Caco-2 (cell line): ENCODE measurements around the gene SP3. TPM values are rescaled to one million over a fixed set of nuclear protein-coding genes. Genes with fewer than 3 reads are reported as not detected.

ENCODE experiments used
- BruUV-seq: library from RNA; stranded (reverse); fragments of 400-500 nt; replicated peaks from 2 replicates; lab custom pipeline; 2021; lab: Mats Ljungman, UMichigan
- CTCF ChIA-PET: fragments of 300-600 bp; sonication (Branson Sonifier 250); formaldehyde crosslinking; loops from one replicate; lab custom pipeline; 2022; ENCODE audit warnings: antibody characterized with exemption; lab: Charles Lee
- POLR2A ChIA-PET: fragments of 300-600 bp; sonication (Branson Sonifier 250); formaldehyde crosslinking; loops from one replicate; lab custom pipeline; 2022; ENCODE audit warnings: antibody characterized with exemption; lab: Charles Lee
- DNase-seq, 2 experiments: peaks; one replicate each; pipeline versions ENCODE4 v3.0.0 to v3.0.0-alpha.2; 2020 to 2022
- H3K27me3 ChIP-seq: replicated peaks from 2 replicates; pipeline ENCODE4 v1.6.0; 2011; ENCODE audit warnings: low read length; ENCODE audit not compliant: control insufficient read depth, insufficient read depth
- H3K36me3 ChIP-seq: 2 replicates; pipeline ENCODE4 v1.5.1; 2011; ENCODE audit warnings: low read length; ENCODE audit not compliant: control insufficient read depth, insufficient read depth
- H3K4me1 ChIP-seq: fragments of 250-450 bp; sonication (Bioruptor Pico); 2 replicates; pipeline ENCODE4 v1.5.1; 2020; ENCODE audit warnings: mild to moderate bottlenecking
- H3K4me3 ChIP-seq: 2 replicates; pipeline ENCODE4 v1.5.1; 2011; ENCODE audit warnings: low read depth, mild to moderate bottlenecking, control low read depth, low read length
- H3K9me3 ChIP-seq: fragments of 250-450 bp; sonication (Bioruptor Pico); 2 replicates; pipeline ENCODE4 v1.5.1; 2020; ENCODE audit warnings: mild to moderate bottlenecking, moderate library complexity
- H3K27ac Mint-ChIP-seq: one replicate; pipeline ENCODE4 v1.8.0; 2022; ENCODE audit warnings: mixed read lengths; ENCODE audit not compliant: unreplicated experiment
- H3K27me3 Mint-ChIP-seq: one replicate; pipeline ENCODE4 v1.8.0; 2022; ENCODE audit warnings: mixed read lengths; ENCODE audit not compliant: insufficient read depth, unreplicated experiment
- H3K36me3 Mint-ChIP-seq: one replicate; pipeline ENCODE4 v1.8.0; 2022; ENCODE audit warnings: mild to moderate bottlenecking, mixed read lengths; ENCODE audit not compliant: insufficient read depth, unreplicated experiment
- H3K4me1 Mint-ChIP-seq: one replicate; pipeline ENCODE4 v1.8.0; 2022; ENCODE audit warnings: low read depth, mixed read lengths; ENCODE audit not compliant: unreplicated experiment
- H3K4me3 Mint-ChIP-seq: one replicate; pipeline ENCODE4 v1.8.0; 2022; ENCODE audit warnings: mild to moderate bottlenecking, moderate library complexity, mixed read lengths; ENCODE audit not compliant: unreplicated experiment
- H3K9me3 Mint-ChIP-seq: one replicate; pipeline ENCODE4 v1.8.0; 2022; ENCODE audit warnings: mixed read lengths; ENCODE audit not compliant: unreplicated experiment
- CTCF ChIP-seq, 2 experiments: fragments of 200-600 bp in 1 of 2; IDR thresholded peaks; 1 replicate in 1 of 2; 2 replicates in 1 of 2; pipeline versions ENCODE4 v1.5.1 to v1.8.0; 2011 to 2022; ENCODE audit warnings: antibody characterized with exemption in 1 of 2, control low read depth in 1 of 2, inconsistent platforms in 1 of 2, low read depth in 1 of 2, low read length in 1 of 2, mild to moderate bottlenecking in 1 of 2, moderate library complexity in 1 of 2; ENCODE audit not compliant: insufficient read depth in 1 of 2, severe bottlenecking in 1 of 2, unreplicated experiment in 1 of 2
- intact Hi-C: fragments of 100-400 bp; cut with micrococcal nuclease; formaldehyde crosslinking; loops from one replicate; pipeline ENCODE4 v1.10.0; 2022; ENCODE audit not compliant: unreplicated experiment
- total RNA-seq: library from RNA; stranded (reverse); gene quantifications from 2 replicates; pipeline ENCODE4 v1.2.3, GENCODE V29; 2022

The SP3 gene
- total RNA-seq, 1 experiment from 2014 or later, result 111 TPM

GRCh38 chr2:173993459-173993858, 28.3 kb upstream of the SP3 start:
- Histone ChIP-seq H3K4me3 (no peak overlapping the region), H3K4me1 (peaks cover under 1% of the 10 kb centered on the region; the same call in 1 of the 2 replicates)
- TF ChIP-seq CTCF (IDR thresholded peaks at IDR 0.05; ENCODE audit: insufficient read depth in 1 of 2, low read depth in 1 of 2, low read length in 1 of 2, severe bottlenecking in 1 of 2, unreplicated experiment in 1 of 2), result no peak

GRCh38 chr2:173991856-173992588, 26.8 kb upstream of the SP3 start:
- intact Hi-C loops, result no loop called here
- ChIA-PET CTCF (no interaction called here), POLR2A (no interaction called here)
- H3K9me3 ChIP-seq, result no peaks in the 10 kb centered on the region
- H3K36me3 Mint-ChIP-seq, result no peaks in the 10 kb centered on the region
- H3K4me1 ChIP-seq, result peaks cover 15% of the 10 kb centered on the region
- no peak overlapping the region for H3K4me3 ChIP-seq
- no peaks in the 10 kb centered on the region for H3K36me3 ChIP-seq
- H3K27me3 Mint-ChIP-seq, result no peaks in the 10 kb centered on the region
- DNase-seq, result no peak
- H3K4me3 Mint-ChIP-seq, result no peak overlapping the region
- no peaks in the 10 kb centered on the region for H3K9me3 Mint-ChIP-seq
- no TSS peak for BruUV-seq
- H3K27me3 ChIP-seq, result no peaks in the 10 kb centered on the region
- TF ChIP-seq CTCF (IDR thresholded peaks at IDR 0.05; ENCODE audit: insufficient read depth in 1 of 2, low read depth in 1 of 2, low read length in 1 of 2, severe bottlenecking in 1 of 2, unreplicated experiment in 1 of 2), result no peak
- H3K27ac Mint-ChIP-seq, result no peak overlapping the region
- H3K4me1 Mint-ChIP-seq, result peaks cover 9% of the 10 kb centered on the region

More at GRCh38 chr2:173993459-173993858, 28.3 kb upstream of the SP3 start:
- intact Hi-C loops, result no loop called here
- POLR2A ChIA-PET, result no interaction called here
- H3K4me1 Mint-ChIP-seq, result peaks cover 12% of the 10 kb centered on the region
- CTCF ChIA-PET, result no interaction called here
- no peaks in the 10 kb centered on the region for H3K9me3 Mint-ChIP-seq
- no peak for DNase-seq
- H3K27ac Mint-ChIP-seq, result no peak overlapping the region
- Histone ChIP-seq H3K36me3 (no peaks in the 10 kb centered on the region), H3K9me3 (no peaks in the 10 kb centered on the region), H3K27me3 (no peaks in the 10 kb centered on the region)
- no peaks in the 10 kb centered on the region for H3K27me3 Mint-ChIP-seq
- BruUV-seq, result no TSS peak
- H3K4me3 Mint-ChIP-seq, result no peak overlapping the region
- H3K36me3 Mint-ChIP-seq, result no peaks in the 10 kb centered on the region

GRCh38 chr2:173990970-173991819, 26.0 kb upstream of the SP3 start:
- no peaks in the 10 kb centered on the region for H3K9me3 ChIP-seq
- Mint-ChIP-seq H3K27ac (no peak overlapping the region), H3K4me1 (peaks cover 17% of the 10 kb centered on the region), H3K36me3 (no peaks in the 10 kb centered on the region), H3K9me3 (no peaks in the 10 kb centered on the region), H3K4me3 (no peak overlapping the region), H3K27me3 (no peaks in the 10 kb centered on the region)
- POLR2A ChIA-PET, result no interaction called here
- intact Hi-C loops, result no loop called here
- H3K27me3 ChIP-seq, result no peaks in the 10 kb centered on the region
- no TSS peak for BruUV-seq
- no peak for DNase-seq
- CTCF ChIA-PET, result no interaction called here
- H3K4me1 ChIP-seq, result peaks cover 23% of the 10 kb centered on the region
- TF ChIP-seq CTCF (IDR thresholded peaks at IDR 0.05; ENCODE audit: insufficient read depth in 1 of 2, low read depth in 1 of 2, low read length in 1 of 2, severe bottlenecking in 1 of 2, unreplicated experiment in 1 of 2), result no peak
- no peak overlapping the region for H3K4me3 ChIP-seq
- H3K36me3 ChIP-seq, result no peaks in the 10 kb centered on the region
